ENCODE data around the gene SDK2.

The SDK2 gene

DNA sequence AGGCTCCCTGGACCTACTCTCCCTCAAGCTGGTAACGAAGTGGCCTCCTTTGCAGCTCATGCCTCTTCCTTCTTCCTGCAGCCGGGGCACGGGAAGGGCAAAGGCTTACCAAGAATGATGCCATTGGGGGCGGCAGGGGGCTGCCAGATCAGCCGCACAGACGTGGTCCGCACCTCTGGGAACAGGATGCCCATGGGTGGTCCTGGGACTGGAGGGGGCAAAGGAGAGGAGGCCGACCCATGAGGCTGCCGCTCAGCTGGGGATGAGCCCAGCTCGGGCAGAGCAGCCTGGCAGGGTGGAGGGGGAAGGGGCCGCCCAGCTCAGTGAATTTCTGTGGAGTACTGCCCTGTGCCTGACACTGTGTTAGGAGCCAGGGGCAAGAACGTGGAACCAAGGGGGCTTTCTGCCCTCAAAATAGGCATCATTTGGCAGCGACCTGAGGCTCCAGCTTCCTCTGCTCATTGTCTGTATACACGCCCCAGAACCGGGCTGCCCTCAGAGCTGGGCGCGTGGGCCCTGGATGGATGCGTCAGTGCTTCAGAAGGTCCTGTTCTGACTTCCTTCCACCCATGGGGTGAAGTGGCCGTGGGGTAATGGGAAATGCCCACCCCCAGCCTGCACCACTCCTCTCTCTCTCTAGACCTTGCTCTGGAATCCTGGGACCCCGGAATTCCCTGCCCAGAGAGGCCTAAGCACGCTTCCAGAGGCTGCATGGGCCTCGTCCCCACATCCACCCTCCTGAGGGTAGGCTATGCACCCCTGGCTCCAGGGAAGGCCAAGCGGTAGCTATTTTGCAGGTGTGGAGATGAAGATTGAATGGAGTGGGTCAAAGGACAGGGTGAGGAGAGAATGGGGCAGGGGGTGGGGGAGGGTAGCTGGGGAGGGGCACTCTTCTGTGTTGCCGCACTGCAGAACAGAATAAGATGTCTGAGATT lies 252.6 kb downstream of the SDK2 start:
- DNase-seq (ENCODE audit: low read depth): no peak

DNA sequence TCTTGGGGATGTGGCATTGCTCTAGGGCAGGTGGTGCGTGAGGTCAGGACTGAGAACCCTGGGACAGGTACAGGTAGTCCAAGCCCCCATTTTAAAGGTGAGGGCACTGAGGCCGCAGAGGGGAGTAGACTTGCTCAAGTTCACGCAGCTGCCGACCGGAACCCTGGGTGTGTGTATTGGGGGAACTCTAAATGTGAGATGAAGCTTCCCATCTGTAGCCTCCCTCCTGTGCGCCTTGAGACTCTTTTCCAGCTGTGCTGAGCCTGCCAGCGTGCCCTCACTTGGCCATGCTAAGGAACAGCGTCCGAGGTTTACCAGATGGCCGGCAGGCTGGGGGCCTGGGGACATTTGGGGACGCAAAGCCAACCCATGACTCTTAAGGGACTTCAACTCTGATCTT lies 253.4 kb downstream of the SDK2 start:
- DNase-seq (ENCODE audit: low read depth): no peak

DNA sequence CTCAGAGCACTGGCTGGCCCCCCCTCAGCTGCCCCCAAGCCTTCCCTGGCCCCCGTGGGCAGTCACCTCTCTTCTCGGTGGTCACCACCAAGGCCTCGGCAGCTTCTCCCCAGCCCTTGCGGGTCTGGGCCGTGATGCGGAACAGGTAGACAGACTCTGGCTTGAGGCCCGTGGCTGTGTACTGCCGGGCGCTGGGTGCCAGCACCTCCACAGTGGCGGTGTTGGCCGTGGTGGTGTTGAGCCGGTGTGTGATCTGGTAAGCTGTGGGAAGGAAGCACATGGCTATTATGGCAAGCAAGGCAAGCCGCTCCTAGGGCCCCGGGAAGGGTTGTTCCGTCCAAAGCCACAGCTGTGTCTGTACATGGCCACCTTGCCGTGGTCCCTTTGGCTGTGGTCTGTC lies 254.0 kb downstream of the SDK2 start:
- no peak for DNase-seq (ENCODE audit: low read depth)

DNA sequence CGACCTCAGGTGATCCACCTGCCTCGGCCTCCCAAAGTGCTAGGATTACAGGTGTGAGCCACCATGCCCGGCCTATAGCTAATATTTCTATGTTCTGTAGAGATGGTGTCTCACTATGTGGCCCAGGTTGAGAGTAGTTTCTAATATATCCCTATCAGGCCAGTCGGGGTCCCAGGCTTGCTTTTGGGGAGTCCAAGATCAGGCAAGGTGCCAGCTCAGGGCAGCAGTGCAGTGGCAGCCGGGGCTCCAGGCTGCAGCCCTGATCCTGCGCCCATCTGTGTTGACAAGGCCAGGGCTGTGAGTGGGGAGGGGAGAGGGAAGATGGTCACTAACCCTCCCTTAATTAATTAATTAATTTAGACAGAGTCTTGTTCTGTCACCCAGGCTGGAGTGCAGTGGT lies 254.8 kb downstream of the SDK2 start:
- no peak for DNase-seq (ENCODE audit: low read depth)

DNA sequence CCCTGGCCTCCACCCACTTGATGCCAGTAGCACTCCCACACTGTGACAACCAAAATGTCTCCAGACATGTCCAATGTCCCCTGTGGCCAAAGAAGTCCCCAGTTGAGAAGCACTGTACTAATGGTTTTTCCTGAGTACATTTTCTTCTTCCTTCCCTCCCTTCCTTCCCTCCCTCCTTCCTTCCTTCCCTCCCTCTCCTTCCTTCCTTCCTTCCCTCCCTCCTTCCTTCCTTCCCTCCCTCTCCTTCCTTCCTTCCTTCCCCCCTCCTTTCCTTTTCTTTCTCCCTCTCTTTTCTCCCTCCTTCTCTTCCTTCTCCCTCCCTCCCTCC lies 255.7 kb downstream of the SDK2 start:
- DNase-seq (ENCODE audit: low read depth): no peak

DNA sequence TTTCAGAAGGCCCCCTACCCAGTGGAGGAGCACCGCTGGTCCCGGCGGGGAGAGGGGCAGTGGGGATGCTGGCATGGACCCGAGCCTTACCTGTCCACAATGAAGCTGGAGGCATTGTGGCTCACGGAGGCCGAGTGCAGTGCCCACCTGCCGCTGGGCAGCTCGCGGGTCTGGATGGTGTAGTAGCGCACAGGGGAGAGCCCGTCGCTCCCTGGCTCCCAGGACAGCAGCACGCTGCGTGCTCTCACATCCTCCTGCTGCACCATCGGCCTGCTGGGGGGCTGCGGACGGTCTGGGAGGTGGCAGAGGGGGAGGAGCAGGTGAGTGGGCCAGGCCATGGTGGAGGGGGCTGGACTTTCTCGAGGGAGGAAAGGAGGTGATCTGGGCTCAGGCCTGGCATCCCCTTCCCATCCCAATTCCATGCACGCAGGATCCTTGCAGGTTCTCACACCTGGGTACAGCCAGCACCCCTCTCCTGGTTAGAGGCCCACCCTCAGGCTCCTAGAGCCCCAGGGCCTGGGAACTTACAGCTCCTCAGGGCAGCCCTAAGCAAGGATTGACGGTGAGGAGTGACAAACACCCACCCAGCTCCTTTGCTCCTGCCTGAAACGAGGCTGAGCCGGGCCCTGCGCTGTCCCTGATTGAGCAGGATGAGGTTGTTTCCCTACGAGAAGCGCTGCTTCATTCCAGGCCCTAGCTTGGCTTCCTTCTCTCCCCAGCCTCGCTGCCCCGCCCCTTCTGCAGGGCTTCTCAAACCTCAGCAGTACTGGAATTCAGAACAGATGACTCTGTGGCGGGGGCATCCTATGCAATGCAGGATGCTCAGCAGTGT lies 256.3 kb downstream of the SDK2 start:
- DNase-seq (ENCODE audit: low read depth): no peak

DNA sequence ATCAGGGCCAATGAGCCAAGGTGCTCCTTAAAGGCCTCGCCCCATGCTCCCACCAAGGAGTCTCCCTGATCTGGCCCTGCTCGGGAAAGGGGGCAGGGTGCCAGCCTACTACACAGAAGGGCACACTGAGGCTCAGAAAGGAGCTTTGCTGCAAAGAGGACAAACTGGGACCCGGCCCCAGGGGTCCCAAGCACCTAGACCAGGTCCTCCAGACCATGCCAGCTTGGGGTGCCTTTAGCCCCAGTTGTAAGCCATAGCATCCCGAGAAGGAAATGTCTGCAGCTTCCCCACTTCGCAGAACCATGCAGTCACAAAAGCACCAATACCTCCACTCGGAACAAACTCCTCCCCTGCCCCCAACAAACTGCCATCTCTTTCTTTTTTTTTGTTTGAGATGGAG lies 257.7 kb downstream of the SDK2 start:
- DNase-seq (ENCODE audit: low read depth): no peak

DNA sequence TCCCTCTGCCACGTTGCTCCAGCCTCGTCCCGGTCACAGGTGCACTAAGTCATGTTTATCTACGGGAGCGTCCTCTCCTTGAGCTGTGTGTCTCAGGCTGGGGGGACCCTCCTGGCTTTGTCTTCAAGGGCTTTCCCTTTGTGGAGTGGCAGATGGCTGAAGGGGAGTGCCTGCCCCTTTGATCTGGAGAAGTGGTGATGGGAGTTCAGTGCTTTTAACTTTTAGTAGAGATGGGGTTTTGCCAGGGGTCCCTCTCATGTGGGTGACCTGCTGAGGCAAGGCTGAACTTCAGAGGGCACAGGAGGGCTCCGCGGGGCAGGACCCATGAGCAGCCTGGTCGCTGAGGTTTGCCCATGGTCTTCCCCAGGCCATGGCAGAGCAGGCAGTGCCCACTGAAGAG lies 259.3 kb downstream of the SDK2 start:
- DNase-seq (ENCODE audit: low read depth): no peak

DNA sequence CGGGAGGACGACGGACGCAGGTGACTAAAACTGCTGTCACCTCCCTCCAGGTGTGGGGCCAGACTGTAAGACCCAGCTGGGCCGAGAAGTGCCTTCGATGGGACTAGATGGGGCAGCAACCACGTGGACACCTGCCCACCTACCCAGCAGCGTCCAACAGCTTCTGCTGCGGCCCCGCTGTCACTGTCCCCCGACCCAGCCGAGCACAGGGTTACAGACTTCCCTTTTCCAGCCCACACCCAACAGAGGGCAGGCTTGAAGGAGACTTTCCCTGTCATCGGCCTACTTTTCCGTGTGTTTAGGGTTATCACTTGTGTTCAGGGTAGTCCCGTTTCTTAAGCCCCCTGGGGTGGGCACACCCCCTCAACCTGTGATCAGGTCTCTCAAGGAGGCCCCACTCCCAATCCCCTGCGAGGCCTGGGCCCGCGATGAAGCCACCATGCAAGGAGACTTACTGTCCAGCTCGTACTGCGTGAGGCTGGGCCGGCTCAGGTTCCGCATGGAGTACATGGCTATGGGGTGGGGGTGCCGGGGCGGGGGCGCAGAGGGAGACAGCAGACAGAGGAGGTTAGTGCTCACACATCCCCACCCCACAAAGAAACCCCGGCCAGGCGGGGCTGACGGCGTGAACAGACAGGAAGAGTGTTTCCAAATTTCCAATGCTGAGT lies 263.7 kb downstream of the SDK2 start:
- DNase-seq (ENCODE audit: low read depth): no peak

DNA sequence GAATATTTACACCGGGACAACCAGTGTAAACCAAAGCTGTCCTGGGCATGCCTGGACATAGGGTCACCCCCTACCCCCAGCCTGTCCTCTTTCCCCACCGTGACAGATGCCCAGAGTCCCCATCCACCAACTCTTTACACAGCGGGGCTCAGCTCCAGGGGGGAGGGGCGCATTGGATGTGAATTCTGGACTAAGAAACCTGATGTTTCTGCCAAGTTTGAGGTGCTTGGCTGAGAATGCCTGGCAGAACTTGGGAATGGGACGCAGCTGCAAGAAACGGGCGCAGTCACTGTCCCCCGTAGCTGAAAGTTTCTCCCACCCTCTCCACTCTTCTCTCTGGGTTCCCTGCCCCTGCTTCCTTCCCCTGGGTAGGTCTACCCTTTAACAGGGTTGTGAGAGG lies 264.4 kb downstream of the SDK2 start:
- no peak for DNase-seq (ENCODE audit: low read depth)

DNA sequence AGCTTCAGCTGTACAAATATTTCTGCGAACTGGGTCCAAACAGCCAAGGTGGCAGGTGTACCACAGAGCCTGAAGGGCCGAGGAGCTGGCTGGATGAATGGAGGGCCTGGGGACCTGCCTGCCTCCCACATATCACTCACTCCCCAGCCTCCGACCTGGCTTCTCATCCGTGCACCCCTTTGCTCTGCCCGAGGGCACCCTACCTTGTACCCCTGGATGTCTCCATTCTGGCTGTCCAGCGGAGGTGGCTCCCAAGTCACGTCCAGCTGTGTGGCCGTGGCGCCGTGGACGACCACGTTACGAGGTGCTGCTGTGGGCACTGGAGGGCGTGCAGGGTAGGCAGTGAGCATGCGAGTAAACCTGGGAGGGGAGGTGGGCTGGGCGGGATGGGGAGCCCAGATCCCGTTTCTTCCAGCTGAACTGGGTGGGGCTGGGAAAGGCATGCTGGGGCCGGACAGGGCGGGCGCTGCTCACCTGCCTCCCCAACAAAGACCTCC lies 265.2 kb downstream of the SDK2 start:
- no peak for DNase-seq (ENCODE audit: low read depth)

DNA sequence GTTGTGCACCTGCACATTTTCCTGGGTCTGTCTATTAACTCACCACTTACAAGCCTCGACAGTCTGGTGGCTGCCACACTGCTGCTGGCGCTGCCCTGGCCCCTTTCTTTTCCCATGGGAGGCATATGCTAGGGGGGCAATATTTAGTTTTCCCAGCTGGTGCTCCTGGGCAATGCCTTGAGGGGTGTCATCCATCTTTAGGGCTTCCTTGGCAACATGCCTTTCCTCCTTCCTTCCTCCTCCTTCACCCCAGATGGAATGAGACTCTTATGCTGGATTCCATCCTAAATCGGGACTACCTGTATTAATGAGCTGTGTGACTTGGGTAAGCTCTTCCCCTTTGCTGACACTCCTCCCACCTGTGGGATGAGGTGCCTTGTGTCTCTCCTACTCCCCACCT lies 267.6 kb downstream of the SDK2 start:
- no peak for DNase-seq (ENCODE audit: low read depth)

DNA sequence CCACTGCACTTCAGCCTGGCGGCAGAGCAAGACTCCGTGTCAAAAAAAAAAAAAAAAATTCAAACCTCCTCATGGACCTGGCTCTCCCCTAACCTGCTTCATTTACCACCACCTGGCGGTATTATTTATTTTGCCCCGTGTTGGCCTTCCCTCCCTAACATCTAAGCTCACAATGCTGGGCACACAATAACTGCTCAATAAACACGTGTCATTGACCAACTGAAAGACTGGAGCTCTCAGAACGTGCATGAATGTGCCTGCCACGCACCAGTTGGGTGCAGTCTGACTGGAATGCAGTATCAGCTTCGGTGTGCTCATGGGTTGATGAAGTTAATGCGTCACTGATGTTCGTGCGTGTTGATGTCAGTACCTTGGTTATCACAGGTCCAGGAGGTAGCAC lies 268.1 kb downstream of the SDK2 start:
- DNase-seq (ENCODE audit: low read depth): no peak

DNA sequence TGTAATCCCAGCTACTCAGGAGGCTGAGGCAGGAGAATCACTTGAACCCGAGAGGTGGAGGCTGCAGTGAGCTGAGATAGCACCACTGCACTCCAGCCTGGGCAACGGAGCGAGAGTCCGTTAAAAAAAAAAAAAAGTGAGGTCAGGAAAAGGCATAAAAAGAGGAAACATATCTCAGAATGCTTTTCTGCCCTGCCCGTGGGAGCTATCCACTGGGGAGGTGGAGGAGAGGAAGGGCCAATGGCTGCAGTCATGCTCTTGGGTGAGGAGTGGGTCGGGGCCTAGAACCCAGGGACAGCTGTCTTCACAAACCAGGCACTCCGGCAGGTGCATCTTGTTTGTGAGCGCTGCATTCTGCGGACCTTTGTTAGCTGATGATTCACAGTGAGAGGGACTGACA lies 272.4 kb downstream of the SDK2 start:
- DNase-seq (ENCODE audit: low read depth): no peak

DNA sequence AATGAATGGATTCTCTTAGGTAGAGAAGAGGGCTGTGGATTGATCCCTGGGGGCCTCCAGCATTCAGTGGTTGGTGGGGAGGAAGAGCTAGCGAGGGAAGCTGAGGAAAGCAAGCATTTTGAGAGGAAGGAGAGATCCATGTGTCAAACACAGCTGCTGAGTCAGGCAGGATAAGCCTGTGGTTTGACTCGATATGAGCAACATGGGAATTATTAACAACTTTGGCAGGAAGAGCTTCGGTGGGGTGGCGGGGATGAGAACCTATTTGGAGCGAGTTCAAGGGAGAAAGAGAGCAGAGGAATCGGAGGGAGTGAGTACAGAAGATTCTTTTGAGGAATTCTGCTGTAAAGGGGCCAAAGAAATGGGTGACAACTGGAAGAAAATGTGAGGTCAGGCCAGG lies 273.0 kb downstream of the SDK2 start:
- DNase-seq (ENCODE audit: low read depth): no peak

DNA sequence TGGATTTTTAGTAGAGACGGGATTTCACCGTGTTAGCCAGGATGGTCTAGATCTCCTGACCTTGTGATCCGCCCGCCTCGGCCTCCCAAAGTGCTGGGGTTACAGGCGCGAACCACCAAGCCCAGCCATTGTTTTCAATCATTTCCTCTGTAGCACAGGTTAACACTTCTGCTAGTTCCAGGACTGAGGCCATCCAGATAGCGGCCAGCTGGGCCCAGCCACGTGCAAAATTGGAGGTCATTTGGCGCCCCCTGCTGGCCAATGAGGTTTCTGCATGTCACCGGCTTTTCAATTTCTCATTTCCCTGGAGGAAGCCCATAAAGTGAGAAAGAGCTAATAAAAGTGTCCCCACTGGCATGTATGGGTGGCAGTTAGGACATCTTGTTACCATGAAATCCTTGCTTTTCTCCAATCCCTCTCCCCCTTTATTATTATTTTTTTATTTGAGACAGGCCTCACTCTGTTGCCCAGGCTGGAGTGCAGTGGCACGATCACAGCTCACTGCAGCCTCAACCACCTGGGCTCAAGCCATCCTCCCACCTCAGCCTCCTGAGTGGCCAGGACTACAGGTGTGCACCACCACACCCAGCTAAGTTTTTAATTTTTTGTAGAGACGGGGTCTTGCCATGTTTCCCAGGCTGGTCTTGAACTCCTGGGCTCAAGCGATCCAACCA lies 274.3 kb downstream of the SDK2 start:
- DNase-seq (ENCODE audit: low read depth): peak; percentile 67

DNA sequence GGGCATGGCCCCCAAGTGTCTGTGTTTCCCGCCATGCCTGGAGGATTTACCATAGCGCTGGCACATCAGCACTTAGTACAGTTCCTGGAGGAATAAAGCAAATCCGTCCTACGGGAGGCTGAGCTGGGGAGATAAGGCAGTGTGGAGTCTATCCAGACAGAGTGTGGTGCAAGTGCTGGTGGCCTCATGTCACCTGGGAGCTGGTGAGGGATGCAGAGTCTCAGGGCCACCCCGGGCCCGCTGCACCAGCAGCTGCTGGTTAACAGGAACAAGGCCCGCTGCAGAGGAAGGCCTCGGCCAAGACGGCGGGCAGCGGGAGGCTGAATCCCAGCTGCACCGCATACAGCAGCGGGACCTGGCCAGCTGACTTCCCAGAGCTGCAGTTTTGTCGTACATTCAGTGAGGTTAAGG lies 275.1 kb downstream of the SDK2 start:
- no peak for DNase-seq (ENCODE audit: low read depth)

DNA sequence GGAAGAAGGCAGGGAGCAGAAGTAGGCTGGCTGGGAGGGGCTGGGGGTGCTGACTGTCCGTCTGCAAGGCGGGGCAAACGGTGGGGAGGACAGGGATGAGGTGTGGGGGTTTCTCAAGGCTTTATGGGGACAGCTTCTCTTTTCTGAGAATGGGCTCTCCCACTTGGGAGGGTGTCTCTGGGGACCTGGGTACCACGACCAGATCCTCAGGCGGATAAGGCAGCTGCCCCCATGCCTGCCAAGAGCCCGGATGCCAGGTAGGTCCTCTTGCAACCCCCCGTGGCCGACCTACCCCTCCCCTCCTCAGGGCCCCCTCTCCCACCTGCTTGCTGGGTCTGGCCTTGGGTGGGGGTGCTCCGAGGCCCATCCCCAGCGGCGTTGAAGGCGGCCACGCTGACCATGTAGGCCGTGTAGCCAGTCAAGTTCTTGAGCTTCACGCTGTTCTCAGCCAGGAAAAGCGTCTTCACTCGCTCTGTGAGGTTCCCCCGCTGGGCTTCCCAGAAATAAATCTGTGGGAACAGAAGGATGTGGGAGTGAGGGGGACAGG lies 276.1 kb downstream of the SDK2 start:
- no peak for DNase-seq (ENCODE audit: low read depth)

DNA sequence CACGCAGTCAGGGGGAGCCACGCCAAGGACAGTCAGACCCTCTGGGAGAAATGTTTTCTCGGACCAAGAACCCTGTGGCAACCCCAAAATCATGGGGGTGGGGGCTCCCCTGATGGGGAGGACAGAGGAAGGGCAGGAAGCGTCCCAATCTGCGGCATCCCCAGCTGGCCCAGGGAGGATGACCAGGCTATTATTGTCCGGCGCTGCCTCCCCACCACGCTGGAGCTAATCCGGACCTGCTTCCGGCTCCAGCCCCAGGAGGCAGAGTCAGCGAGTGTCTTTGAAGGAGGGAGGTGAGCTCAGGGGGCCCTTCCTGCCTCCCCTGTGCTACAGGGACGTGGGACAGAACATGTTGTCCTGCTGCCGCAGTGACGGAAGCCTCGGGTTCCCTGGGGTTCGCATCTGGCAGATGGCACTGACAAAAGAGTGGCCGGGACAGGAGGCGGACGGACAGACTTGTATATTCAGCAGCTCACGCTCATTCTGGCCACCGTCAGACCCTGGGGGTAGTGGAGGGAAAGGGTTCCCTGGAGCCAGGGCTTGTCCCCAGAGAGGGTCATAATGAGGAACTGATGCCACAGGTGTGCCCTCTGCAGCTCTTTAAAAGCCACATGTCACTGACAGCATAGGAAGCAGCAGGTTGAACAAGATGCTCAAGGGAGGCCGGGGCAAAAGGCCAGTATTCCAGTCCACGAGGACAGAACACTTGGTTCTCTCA lies 278.2 kb downstream of the SDK2 start:
- DNase-seq (ENCODE audit: low read depth): no peak

DNA sequence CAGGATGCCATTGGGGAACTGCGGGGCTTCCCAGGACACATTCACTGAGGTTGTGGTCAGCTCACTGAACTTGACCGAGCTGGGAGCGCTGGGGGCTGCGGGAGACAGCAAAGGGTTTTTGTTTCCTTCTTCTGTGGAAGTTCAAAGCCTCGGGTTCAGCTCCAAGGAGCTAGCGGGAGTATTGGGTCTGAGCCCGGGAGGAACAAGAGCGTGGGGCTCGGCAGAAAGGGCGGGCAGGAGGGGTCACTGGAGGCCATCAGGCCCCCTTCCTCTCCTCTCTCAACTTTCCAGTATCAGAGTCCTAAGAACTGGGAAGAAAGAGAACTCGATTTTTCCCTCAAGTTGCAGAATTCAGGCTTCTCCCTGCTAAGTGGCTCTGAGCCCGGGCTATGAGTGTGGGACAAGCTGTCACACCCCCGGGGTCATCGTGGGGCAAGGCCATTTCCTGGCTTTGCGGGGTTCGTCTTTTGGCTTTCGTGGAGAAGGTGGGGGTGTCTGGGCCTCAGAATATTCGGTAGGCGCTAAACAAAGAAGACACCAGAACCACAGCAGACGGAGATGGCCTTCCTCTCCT lies 278.9 kb downstream of the SDK2 start:
- DNase-seq (ENCODE audit: low read depth): no peak

DNA sequence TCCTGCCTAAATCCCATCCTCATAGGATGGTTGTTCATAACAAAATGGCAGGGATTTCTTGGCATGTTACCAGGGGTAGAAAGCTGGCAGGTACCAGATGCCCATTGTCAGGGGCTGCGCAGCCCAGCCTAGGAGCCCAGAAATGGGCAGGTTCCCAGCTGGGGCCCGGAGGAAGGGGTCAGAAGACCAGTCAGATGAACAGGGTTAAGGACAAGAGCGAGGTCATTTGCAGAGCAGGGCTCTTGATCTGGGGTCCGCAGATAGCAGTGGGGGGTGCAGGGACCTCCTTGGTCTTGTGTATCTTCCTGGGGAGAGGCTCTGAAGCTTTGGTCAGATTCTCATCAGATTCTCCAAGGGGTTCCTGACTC lies 280.1 kb downstream of the SDK2 start:
- no peak for DNase-seq (ENCODE audit: low read depth)
